ENCODE data around the gene FCGR1A.
"Not testable (repeated sequence)": the region's sequence is repeated elsewhere in the genome, so short reads cannot be mapped to it uniquely, and the experiment has no call there.

FCGR1A gene

GRCh38 chr1:149778313-149778712, 4.2 kb upstream of the FCGR1A start:
- not testable (repeated sequence) for DNase-seq

GRCh38 chr1:149781413-149781984, 995 bp upstream of the FCGR1A start:
- DNase-seq: not testable (repeated sequence)

DNA sequence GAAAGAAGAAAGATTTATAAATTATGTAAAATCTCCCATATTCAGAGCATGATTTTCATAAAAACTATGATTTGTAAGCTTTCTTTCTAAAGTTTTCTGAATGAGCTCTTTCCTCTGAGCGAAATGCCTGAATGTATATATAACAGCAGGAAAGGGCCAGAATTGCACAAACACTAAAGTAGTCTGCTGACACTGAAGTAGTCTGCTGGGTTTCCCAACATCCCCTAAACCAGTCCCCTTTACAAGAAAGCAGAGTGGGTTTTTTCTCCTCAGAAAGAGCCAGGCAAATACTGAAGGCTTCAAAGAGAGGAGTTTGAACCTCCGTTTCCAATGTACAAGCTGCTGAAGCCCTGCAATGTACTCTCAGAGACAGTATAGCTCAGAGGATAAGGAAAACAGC, 795 bp downstream of the FCGR1A start:
- not testable (repeated sequence) for DNase-seq

GRCh38 chr1:149783868-149784267, 1.4 kb downstream of the FCGR1A start:
- DNase-seq: not testable (repeated sequence)

GRCh38 chr1:149787688-149788451, 5.4 kb downstream of the FCGR1A start:
- DNase-seq: not testable (repeated sequence)

DNA sequence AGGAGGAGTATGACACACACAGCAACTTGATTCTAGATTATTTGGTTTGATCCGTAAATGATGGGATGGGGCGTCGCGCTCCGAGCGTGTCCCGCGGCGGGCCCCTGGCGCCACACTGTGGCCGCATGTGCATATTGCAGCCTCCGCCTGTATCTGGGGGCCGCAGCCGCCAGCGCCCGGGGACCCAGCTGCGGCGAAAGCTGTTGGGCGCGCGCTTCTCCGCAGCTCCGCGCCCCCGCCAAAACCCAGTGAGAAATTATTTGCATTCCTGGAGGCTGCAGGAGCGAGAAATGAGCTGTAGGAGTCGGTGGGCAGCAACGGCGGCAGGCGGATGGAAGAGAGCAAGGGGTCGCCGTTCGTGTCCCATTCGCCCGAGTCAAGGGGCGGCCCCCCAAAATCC, 10.0 kb downstream of the FCGR1A start:
- DNase-seq: not testable (repeated sequence)

DNA sequence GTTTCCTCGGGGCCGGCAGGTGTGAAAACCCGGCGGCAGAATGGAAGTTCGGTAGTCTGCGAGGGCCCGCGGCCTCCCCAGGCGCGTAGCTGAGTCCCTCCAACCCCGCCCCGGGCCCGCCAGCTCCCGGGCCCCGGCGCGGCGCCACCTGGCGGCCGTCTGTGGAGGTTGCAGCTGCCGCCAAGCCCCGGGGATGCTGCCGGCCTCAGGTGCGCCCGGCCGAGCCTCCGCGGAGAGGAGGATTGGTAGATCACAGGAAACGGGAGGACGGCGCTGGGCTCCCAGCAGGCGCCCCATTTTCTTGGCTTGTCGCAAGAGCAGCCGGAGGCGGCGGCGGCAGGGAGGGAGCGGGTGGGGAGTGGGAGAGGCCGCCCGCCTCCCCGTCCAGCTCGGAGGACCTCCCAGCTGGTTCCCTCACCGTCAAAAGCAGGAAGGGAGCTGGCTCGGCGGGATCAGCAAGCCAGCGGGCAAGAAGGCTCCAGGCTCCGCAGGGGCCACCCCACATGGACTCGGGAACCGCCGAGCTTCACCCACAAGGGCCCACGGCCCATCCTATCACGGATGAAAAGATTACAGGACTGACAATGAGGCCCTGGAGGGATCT, 10.5 kb downstream of the FCGR1A start:
- DNase-seq: peak; percentile 15

- DNase-seq: not testable (repeated sequence)
Observed at GRCh38 chr1:149793885-149794284, 11.4 kb downstream of the FCGR1A start.

DNA sequence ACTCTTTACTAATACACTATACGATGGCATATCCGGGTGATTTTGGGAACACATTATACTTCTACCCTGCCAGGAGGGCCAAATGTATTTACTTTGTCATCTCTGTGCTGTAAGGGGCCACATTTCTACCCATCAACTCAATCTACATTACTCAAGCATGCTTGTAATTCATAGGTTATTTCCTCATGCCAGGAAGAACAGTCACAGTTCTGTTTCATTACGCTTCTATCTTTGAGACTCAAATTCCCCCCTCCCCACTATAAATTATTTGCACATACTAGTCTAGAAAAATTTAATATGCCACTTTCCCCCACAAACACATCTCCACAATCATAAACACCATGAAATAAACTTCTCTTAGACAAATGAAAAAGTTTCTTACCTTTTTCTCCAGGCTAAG, 19.1 kb downstream of the FCGR1A start:
- DNase-seq: not testable (repeated sequence)

- not testable (repeated sequence) for DNase-seq
Observed at GRCh38 chr1:149804417-149805080, 22.1 kb downstream of the FCGR1A start.

GRCh38 chr1:149810697-149811405, 28.4 kb downstream of the FCGR1A start:
- not testable (repeated sequence) for DNase-seq

DNA sequence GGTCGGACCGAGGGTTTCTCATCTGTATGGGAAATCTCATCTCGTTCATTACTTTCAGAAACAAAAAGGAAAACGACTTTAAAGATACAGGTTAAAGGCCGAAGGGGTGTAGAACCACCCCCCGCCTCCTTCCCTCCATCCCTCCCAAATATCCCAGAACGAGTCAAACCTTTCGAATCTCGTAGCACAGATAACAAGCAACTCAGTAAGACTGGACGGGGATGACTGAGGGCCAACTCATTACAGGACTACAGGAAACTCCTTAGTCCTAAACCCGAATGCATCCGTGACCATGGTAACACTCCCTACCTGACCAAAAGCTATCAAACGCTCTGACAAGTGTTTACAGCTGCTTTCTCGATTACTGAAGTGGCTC, 29.0 kb downstream of the FCGR1A start:
- not testable (repeated sequence) for DNase-seq

- peak; percentile 54 for DNase-seq
Observed at GRCh38 chr1:149811890-149812829, 29.7 kb downstream of the FCGR1A start.

DNA sequence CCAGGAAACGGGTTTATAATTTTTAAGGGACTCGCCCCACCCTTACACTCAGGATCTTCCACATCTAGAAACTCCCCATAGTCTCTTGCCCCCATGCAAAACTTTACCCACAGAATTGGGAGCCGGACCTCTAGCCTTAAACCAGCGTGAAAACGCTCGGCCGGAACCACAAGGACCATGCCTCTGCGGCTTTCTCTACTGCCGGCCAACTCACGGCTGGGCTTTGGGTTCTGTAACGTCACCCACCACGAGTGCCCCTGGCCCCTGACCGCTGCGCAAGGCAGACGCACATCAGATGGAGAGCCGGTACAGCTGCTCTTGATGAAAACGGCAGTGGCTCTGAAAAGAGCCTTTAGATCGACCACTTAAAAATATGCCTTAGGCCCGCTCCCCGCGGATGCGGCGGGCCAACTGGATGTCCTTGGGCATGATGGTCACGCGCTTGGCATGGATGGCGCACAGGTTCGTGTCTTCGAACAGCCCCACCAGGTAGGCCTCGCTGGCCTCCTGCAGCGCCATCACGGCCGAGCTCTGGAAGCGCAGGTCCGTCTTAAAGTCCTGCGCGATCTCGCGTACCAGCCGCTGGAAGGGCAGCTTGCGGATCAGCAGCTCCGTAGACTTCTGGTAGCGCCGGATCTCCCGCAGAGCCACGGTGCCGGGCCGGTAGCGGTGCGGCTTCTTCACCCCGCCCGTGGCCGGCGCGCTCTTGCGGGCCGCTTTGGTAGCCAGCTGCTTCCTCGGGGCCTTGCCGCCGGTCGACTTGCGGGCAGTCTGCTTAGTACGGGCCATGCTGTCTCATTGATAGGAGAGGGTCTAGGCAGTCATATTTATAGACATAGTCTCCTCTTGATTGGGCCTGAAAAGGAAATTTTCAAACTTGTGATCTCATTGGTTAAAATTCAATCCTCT, 30.7 kb downstream of the FCGR1A start:
- not testable (repeated sequence) for DNase-seq

DNA sequence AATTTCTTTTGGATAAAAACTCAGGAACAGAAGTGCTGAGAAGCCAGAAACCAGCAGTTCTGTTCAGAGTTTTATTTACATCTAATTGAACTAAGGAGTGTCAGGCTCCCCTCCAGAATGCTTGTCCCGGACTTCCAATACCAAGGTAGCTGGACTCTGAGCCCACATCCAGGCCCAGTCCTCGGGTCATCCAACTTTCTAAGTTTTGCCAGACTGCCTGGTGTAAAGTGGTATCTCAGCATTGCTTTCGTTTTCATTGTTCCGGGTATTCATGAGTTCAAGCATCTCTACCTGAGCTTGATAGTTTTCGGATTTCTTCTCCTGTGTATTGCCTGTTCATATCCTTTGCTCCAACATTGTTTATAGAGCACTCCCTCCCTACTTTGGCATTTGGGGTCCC, 37.9 kb downstream of the FCGR1A start:
- DNase-seq: not testable (repeated sequence)

- DNase-seq: not testable (repeated sequence)
Observed at GRCh38 chr1:149826555-149826954, 44.1 kb downstream of the FCGR1A start.

DNA sequence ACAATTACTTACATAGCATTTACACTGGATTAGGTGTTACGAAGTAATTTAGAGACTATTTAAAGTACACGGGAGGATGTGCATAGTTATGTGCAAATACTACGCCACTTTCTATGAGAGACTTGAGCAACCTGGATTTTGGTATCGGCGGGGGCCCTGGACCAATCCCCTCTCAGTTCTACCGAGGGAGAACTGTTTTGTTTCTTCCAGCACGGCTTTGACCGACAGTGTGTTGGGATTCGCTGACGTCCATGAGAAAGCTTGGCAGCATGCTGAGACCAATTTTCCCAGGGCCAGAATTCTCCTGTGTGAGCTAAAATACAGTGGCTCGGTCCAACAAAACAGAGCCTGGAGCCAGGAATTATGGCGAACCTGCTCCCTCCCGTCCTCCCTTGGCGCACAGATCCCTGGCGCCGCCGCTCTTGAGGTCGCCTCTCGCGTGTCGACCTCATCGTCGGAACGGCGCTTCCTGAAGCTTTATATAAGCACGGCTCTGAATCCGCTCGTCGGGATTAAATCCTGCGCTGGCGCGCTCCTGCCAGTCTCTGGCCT, 49.3 kb downstream of the FCGR1A start:
- DNase-seq: not testable (repeated sequence)

- not testable (repeated sequence) for DNase-seq
Observed at GRCh38 chr1:149832316-149833126, 50.0 kb downstream of the FCGR1A start.

DNA sequence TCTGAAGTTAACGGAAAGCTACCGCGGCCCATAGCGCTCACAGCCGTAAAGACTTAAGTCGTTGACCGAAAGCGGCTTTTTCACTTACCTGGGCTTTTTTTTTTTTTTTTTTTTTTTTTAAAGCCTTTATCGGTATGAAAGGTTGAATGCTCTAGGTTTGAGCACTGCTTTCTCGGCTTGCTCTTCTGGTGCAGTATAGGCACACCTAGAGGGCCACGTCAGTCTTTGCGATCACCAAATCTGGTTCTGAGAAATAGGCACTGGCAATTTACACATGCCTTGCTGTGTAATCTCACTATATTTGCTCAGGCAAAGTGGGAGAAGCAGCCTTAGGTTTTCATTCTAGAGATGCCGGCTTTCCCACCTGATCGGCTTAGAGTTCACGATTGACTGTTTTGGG, 50.6 kb downstream of the FCGR1A start:
- not testable (repeated sequence) for DNase-seq
